GM12892 (cell line): ENCODE measurements around the gene SPATS2.

Source experiments
- POLR2A ChIP-seq: IDR thresholded peaks from 2 replicates; pipeline ENCODE4 v1.6.1; 2011; ENCODE audit warnings: low read depth, low read length, control low read depth
- POLR2AphosphoS5 ChIP-seq: IDR thresholded peaks from 2 replicates; pipeline ENCODE4 v1.6.1; 2011; ENCODE audit warnings: low read depth, low read length, control low read depth

GRCh38 chr12:49334681-49335080 is 32.6 kb upstream of the SPATS2 start:
- TF ChIP-seq POLR2AphosphoS5 (no peak), POLR2A (no peak)
